Fibroblast of skin of left quadriceps (primary cell): ENCODE data around the gene ADGRE3.
"Not testable (repeated sequence)": the region's sequence is repeated elsewhere in the genome, so short reads cannot be mapped to it uniquely, and the experiment has no call there.

Experiments used
- DNase-seq, 2 experiments: peaks; one replicate each; pipeline ENCODE4 v3.0.0-alpha.2; 2013; ENCODE audit warnings: low read depth in 2 of 2

The ADGRE3 gene

GRCh38 chr19:14670408-14670807, 4.2 kb downstream of the ADGRE3 start:
- DNase-seq = no peak

DNA sequence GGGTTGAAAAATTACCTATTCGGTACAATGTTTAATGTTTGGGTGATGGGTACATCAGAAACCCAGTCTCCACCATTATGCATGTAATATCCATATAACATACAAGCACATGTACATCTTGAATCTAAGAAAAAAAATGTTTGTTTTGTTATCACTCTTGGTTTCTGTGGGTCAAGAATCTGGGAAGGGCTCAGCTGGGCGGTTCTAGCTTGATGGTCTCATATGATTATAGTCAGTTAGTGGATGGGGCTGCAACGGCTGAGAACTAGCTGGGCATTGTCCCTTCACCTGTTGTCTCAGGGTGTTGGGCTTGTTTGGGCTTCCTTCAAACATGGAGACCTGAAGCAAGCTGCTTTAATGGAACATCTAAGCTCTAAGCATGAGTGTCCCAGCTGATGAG, 4.7 kb downstream of the ADGRE3 start:
- DNase-seq = no peak

DNA sequence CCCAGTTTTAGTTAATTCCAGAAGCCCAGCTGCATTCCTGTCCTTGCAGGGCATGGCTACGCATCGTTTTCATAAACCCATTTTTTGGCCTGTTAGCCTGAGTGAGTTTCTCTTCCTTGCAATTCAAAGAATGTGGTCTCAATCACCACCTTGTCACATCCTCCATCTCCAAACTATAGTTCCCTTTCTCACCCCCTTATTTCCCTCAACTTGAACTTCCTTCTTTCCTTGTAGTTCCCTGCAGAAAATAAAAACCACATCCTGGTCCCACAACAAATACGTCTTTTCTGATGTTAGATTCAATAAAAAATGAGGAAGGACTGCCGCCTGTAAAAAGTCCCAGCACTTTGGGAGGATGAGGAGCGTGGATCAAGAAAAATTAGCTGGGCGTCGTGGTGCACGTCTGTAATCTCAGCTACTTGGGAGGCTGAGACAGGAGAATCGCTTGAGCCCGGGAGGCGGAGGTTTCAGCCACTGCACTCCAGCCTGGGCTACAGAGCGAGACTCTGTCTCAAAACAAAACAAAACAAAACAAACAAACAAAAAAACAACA, 13.2 kb downstream of the ADGRE3 start:
- DNase-seq = no peak

- no peak for DNase-seq
Observed at GRCh38 chr19:14659874-14660489, 14.7 kb downstream of the ADGRE3 start.

GRCh38 chr19:14655726-14656125, 18.9 kb downstream of the ADGRE3 start:
- DNase-seq = no peak

DNA sequence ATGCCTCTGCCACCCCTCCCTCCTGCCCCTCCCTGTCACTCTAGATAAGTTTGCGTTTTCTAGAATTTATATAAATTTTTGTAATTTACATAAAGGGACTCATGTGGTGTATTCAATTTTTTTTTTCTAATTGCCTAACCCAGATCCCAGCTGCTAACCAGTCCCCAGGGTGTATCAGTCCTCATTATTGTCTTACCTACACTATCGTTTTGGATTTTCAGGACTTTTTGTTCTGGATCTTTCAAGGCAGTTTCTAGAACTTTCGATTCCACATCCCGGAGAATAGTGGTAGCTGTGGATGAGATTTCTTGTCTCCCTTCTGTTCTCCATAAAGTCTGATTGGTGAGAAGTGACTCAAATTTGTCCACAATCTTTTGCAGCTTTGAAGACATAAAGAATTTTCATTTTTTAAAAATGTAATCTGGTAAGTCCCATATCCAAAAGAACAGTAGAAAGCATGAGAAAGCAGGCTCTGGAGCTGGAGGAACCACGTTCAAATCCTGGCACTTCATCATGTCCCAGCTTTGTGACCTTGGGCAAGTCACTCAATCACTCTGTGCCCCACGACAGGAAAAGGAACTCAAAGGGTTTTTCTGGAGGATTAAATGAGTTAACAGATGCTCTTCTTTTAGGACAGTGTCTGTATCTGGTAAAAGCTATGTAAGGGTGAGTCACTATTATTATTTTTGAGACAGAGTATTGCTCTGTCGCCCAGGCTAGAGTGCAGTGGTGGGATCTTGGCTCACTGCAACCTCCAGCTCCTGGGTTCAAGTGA, 19.7 kb downstream of the ADGRE3 start:
- no peak for DNase-seq

DNA sequence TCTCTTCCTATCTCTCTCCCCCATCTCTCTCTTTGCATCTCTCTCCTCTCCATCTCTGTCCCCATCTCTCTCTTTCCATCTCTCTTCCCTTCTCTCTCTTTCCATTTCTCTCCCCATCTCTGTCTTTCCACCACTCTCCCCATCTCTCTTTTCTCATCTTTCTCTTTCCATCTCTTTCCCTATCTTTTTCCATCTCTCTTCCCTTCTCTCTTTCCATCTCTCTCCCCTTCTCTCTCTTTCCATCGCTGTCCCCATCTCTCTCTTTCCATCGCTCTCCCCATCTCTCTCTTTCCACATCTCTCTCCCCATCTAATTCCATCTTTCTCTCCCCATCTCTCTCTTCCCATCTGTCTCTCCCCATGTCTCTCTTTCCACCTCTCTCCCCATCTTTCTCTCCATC, 24.5 kb downstream of the ADGRE3 start:
- DNase-seq = no peak

GRCh38 chr19:14649020-14649419, 25.6 kb downstream of the ADGRE3 start:
- DNase-seq = no peak

DNA sequence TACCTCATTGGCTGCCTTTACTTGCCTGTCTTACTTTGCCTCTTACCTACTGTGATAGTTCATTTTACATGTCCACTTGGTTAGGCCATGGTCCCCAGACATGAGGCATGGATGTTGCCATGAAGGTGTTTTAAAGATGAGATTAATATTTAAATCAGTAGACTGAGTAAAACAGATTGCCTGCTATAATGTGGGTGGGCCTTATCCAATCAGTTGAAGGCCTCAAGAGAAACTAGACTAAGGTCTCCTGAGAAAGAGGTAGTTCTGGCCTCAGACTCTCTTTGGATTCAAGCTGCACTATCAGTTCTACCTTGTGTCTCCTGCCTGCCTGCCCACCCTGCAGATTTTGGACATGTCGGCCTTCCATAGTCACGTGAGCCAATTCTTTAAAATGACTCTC, 26.1 kb downstream of the ADGRE3 start:
- no peak for DNase-seq

DNA sequence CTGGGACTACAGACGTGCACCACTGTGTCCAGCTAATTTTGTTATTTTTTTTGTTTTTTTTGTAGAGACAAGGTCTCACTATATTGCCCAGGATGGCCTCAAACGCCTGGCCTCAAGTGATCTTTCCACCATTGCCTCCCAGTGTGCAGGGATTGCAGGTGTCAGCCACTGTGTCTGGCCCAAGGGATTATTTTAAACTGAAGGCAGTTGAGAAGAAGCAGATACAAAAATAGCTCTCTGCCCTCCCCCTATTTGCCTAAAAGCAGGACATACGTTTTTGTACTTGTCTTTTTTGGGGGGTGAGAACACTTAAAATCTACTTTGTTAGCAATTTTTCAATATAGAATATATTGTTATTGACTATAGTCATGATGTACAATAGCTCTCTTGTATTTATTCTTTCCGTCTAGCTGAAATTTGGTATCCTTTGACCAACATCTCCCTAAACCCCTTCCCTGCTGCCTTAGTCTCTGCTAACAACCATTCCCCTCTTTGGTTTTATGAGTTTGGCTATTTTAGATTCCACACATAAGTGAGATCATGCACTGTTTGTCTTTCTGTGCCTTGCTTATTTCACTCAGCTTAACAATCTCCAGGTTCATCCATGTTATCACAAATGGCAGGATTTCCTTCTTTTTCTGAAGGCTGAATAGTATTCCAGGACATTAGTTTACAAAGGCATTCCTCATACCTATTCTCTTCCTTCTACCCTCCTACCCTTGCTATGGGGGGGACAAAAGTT, 34.9 kb downstream of the ADGRE3 start:
- no peak for DNase-seq

DNA sequence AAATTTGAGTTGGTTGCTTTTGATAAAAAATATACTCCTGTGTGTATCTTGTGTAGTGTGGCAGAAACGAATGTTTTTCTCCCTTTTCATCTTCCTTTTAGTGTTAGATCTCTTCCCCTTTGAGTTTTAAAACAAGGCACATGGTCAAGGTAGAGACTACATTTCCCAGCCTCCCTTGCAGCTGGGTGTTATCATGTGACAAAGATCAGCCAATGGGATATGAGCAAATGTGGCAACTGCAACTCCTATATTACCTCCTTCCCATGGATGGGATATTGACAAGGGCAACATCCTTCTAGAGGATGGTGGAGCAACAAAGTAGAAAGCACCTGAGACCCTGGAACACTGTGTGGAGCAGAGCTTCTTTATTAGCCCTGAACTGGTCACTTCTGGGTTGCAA, 42.4 kb downstream of the ADGRE3 start:
- no peak for DNase-seq

- DNase-seq = no peak
Observed at GRCh38 chr19:14629557-14629956, 45.1 kb downstream of the ADGRE3 start.

- not testable (repeated sequence) for DNase-seq
Observed at GRCh38 chr19:14624491-14624890, 50.2 kb downstream of the ADGRE3 start.

DNA sequence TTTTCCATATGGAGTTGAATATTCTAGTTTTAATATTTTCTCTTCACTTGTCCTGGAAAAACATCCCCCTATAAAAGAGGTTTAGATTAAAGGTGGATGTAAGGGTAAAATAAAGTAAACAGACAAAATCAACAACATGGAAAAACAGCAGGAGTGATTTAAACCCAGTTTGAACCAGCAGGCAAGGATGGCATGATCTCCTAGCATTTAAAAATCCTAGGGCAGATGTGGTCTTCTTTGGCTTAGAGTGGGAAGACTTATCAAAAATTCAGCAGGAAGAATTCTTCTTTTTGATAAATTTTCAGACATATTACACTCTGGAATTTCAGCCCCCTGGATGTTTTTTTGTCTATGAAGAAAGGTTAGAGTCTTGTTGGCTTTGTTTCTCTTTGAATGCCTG, 55.2 kb downstream of the ADGRE3 start:
- DNase-seq = no peak

DNA sequence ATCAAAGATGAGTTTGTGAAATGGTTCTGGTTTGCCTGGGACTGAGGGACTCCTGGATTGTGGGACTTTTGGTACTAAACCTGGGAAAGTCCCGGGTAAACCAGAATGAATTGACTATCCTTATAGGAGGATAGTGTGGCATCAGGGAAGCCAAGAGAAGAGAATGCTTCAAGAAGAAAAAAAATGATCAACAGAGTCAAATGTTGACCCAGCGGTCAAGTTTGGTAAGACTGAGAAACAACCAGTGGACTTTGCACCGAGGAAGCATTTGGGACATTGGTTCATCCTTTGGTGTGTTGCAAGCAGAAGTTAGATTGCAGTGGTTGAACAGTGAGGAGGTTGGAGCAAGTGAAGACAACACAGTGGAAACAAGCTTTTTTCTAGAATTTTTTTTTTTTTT, 58.2 kb downstream of the ADGRE3 start:
- no peak for DNase-seq

- no peak for DNase-seq
Observed at GRCh38 chr19:14615623-14616022, 59.0 kb downstream of the ADGRE3 start.

DNA sequence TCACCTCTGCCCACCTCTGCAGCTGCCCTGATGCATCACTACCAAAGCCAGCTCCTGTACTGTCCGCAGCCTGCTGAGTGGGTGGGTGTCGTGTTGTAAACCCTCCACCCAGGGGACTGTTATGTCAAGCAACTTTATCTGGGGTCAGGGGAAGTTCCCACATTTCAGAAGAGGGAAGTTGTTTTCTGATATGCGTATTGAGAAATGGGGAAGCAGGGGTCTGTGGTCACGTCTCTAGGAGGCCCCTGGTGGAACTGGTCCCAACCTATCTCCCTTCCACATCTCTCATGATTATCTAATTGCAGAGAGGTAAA, 60.6 kb downstream of the ADGRE3 start:
- DNase-seq = no peak

- not testable (repeated sequence) for DNase-seq
Observed at GRCh38 chr19:14613399-14614098, 61.1 kb downstream of the ADGRE3 start.

- no peak for DNase-seq
Observed at GRCh38 chr19:14612657-14613056, 62.0 kb downstream of the ADGRE3 start.

DNA sequence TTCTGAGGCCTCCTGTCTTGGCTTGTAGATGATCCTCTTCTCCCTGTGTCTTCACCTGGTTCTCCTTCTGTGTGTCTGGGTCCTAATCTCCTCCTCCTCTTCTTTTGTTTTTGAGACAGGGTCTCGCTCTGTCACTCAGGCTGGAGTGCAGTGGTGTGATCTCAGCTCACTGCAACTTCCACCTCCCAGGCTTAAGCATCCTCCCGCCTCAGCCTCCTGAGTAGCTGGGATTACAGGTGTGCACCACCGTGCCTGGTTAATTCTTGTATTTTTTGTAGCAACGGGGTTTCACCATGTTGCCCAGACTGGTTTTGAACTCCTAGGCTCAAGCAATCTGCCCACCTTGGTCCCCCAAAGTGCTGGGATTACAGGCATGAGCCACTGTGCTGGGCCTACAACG, 62.4 kb downstream of the ADGRE3 start:
- DNase-seq = not testable (repeated sequence)

DNA sequence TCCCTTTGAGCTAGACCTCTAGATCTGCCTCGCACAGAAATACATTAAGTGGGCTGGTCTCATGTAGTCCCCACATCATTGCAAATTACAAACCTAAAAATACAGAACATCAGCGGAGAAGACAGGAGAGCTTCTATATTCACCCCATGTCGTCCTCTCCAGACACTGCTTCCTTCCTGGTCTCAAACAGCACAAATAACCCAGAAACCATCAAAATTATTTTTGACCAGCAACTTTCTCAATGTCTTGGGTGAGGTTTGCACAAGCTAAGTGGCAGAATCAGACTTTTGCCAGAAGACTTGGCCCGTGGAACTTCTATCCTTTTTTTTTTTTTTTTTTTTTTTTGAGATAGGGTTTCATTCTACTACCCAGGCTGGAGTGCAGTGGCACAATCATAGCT, 63.6 kb downstream of the ADGRE3 start:
- DNase-seq = no peak

DNA sequence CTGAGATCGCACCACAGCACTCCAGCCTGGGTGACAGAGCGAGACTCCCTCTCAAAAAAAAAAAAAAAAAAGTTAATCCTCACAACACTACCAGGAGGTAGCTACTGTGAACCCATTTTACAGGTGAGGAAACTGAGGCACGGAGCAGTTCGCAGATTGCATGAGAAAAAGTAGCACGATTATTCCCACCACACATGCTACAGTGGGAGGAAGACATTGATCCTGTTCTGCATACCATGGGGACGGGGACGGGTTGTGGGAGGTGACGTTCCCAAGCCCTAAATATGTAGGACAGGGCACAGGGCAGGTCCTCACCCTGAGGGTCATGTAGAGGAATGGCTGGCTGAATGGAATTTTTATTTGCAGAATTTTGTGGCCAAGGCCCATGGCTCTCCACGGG, 68.0 kb downstream of the ADGRE3 start:
- no peak for DNase-seq
